Activated CD4-positive, alpha-beta T cell treated with anti-CD3 and anti-CD28 coated beads, Interleukin-2, Interleukin-4, amounts not matched to agents 100 ng/mL and 50 ng/mL, durations not matched to agents 16 hours and 8 hours (primary cell): ENCODE measurements around the gene GABBR2.

Source experiments
- DNase-seq: peaks from one replicate; pipeline ENCODE4 v3.0.0-alpha.2; 2020; ENCODE audit warnings: low spot score

The GABBR2 gene

DNA sequence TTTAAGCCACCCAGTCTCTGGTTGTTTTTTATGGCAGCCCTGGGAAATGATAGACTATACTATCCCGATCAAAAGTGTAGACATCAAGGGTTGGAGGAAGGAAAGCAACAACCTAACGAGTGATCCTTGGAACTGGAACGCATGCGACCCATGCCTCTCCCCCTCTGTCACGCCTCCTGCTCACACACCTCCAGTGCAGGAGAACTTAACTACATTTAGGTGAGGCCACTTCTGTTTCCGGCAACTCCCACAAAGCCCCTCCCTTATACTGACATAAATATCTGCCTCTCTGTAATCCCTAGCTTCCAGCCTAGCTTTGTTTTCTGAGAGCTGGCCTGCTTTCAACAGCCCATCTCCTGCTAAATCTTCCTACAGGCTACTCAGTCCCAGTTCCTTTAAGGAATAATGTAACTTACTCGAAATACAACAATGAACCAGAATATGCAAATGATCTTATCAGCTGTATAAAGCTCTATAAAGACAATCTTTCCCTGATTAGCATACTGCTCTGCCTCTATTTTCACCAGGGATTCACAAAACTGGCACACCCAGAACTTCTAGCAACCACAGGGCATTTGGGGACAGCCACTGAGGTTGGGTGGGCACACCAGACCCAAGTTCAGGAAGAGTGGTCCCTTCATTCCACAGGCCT lies 73.9 kb downstream of the GABBR2 start:
- no peak for DNase-seq

DNA sequence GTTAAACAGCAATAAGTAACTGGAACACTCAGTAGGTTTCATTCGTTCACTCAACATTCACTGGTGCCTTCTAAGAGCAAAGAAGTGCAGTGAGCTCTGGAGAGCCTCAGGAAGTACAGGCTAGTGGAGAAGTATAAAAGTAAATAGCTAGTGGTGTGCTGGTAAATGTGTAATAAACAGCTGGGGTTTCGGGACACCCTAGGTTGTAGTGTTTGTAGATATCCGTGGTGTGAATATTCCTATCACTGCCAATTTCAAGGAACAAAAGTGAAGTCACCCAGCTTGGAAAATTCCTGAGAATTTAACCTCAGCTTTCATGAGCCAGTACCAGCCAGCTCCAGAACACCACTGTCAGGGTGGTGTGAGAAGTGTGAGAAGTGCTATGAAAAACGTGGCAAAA lies 75.9 kb downstream of the GABBR2 start:
- DNase-seq: no peak

DNA sequence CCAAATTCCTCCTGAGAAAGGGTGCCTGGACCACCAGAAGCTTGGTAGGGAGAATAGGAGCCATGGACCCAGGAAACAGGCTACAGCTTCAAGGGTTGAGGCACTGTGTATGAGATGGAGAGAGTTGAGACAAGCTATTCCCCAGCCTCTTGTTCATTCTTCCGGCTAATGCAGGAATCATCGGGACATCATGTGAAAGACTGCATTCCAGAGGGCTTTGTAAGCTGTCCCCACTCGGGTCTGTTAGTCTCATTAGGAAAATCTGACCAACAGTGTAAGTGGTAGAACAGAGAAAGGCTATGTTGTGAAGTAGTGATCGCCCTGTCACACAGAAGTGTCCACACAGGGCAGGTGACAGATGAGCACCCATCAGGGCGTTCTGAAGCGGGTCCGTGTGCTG lies 81.4 kb downstream of the GABBR2 start:
- no peak for DNase-seq

DNA sequence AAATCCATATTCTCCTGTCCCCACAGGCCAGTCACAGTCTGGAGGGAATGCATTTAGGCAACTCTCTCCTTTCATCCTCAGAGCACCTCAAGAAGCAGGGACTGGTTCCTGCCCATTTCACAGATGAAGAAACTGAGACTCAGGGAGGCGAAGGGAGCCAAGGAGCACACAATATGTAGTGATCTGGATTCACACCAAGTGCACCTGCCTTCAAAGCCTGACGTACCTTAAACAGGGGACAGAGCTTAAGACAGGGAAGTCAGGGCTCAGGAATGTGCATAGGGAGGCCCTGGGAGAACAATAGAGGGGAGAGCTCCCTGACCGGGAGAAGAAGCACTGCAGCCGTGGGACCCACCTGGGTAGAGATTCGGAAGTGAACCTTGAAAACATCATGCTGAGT lies 83.0 kb downstream of the GABBR2 start:
- DNase-seq: no peak

DNA sequence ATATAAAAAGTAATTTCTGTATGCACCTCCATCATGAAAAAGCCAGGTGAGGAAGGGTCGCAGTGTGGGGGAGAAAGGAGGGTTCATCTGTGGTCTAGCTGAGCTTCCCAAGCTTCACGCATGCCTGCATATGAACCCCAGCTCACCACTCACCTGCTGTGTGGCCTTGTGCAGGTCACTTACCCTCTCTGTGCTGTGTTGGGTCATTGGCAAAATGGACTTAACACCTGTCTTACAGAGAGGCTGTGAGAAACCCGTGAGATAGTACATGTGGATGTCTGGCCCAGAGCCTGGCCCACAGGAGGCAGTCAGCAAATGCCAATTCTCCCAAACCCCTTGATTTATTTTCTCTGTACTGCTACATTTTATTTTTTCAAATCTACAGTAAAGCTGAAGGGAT lies 88.9 kb downstream of the GABBR2 start:
- DNase-seq: no peak

DNA sequence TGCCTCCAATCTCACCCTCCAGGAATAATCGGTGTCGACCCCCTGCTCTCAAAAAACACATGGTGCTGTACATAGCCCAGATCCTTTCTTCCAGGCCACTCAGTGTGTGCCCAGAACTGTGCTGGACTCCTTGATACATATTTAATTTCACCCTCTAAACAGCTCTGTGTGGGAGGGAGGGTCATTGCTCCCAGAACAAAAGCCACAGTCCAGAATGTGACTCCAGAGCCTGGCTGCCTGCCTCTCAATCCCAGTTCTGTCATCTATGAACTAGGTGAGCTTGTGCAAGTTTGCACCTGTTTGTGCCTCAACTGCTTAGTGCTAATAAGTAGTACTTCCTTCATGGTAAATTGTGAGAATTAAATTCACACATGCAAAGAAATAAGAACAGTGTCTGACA lies 93.1 kb downstream of the GABBR2 start:
- no peak for DNase-seq

DNA sequence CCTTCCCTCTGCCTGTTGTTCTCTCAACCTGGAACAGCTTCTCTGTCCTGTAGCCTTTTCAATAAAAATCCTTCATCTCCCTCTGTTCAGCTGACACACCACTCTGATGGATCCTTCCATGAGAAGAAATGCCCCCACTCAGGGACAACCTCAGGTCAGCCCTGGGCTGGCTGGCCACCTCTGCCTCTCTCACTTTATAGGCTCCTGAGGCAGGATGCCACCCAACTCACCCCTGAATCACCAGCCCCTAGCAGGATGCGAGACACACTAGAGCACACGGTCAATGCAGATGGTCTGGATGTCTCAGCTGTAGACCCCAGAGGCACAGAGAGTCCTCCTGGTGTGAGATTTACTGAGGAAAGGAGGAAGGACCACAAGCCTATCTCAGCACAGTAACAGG lies 93.8 kb downstream of the GABBR2 start:
- DNase-seq: no peak

DNA sequence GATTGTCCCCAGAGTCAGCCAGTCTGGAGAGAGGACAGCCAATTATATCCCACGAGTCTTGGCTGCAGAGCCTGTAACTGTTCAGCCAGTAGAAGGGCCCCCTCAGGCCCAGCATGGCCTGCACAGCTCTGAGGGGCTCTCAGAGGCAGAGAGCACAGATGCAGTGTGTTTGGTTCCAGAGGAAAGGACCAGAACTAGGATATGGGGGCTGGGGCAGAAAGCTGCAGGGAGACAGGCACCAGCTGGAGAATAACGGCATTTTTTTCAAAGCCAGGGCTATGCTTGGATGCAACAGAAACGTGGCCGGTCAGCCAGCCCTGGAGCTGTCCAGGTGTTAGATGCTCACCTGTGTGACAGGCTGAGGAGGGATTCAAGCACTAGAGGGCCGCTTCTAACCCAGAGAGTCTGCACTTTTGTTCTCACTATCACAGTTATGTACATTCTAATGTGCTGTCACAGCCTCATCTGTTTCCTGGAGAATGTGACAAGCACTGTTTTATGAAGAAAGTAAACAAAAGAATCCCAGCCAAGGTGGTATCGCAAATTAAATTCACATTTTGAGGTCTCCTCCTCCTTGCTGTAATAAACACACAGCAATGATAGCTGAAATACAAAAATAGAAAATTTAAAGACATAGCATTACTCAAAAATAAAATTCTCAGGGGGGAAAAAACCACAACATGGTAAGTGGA lies 96.5 kb downstream of the GABBR2 start:
- no peak for DNase-seq

DNA sequence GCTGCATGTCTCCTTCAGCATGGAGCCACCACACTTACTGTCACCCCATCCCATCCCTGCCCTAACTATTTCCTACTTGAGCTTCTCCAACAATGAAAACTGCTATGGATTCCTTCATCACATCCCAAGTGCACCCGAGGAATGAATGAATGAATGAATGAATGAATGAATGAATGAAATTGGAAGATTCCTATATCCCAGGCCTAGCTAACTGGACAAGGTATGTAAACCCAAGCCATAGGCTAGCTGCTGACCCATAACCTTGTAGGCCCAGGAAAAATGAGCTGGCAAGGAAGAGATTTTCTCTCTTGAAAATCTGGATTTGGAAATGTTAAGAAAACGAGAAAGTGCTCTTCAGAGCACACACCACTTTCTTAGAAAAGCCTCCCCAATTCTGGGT lies 97.4 kb downstream of the GABBR2 start:
- no peak for DNase-seq

DNA sequence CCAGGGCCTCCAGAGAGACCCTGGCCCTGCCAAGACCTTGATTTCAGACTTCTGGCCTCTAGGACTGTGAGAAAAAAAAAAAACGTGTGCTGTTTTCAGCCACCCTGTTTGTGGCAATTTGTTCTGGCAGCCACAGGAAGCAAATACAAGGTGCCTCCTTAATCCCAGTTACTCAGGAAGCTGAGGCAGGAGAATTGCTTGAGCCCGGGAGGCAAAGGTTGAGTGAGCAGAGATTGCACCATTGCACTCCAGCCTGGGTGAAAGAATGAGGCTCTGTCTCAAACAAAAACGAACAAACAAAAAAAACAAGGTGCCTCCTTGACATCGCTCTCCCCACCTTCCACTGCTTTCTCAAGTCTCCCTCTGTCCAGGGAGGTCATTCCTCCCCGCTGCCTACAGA lies 98.0 kb downstream of the GABBR2 start:
- DNase-seq: no peak

DNA sequence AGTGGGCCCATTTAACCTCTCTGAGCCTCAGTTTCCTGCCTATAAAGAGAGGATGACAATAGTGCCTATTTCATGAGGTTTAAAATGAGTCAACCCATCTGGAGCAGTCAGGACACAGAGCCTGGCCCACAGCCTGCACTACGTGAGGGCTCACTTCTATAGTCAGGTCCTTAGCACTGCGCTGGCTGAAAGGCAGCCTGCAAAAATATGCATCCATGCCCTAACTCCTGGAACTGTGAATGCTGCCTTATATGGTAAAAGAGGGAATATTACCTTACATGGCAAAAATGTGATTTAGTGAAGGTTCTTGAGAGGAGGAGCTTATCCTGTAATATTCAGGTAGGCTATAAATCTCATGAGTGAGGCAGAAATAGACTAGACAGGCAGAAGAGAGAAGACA lies 98.5 kb downstream of the GABBR2 start:
- no peak for DNase-seq

DNA sequence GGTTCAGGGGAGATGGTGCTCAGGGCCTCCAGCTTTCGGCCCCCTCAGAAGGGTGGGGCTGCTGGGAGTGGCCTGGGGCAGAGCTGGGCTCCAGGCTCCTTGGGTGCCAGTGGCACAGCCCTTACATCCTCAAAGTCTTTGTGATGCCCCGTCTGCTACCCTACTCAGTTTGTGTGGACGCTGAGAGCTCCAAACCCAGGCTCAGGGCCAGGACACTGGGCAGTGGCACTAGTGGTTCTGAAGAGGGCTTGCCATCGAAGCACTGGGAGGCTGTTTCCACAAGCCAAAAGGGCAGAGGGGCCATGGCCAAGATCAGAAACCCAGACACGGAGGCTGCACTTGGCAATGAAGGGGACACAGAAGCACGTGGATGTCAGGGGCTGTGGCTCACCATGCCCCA lies 99.1 kb downstream of the GABBR2 start:
- no peak for DNase-seq

DNA sequence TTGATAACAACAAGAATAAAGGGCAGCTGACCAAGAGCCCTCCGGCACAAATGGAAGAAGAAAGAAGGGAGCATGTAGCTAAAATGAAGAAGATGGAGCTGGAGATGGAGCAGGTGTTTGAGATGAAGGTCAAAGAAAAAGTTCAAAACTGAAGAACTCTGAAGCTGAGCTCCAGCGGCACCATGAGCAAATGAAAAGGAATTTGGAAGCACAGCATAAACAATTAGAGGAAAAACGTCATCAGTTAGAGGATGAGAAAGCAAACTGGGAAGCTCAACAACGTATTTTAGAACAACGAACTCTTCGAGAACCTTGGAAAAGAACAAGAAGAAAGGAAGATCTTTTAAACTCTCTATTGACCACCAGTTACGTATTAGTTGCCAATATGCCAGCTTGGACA lies 100.9 kb downstream of the GABBR2 start:
- no peak for DNase-seq

DNA sequence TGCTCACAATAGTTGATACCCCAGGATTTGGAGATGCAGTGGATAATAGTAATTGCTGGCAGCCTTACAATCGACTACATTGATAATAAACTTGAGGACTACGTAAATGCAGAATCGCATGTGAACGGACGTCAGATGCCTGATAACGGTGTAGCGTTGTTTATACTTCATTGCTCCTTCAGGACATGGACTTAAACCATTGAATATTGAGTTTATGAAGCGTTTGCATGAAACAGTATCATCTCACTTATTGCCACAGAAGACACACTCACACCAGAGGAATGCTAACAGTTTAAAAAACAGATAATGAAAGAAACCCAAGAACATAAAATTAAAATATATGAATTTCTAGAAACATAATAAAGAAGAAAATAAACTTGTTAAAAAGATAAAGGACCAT lies 101.6 kb downstream of the GABBR2 start:
- no peak for DNase-seq

DNA sequence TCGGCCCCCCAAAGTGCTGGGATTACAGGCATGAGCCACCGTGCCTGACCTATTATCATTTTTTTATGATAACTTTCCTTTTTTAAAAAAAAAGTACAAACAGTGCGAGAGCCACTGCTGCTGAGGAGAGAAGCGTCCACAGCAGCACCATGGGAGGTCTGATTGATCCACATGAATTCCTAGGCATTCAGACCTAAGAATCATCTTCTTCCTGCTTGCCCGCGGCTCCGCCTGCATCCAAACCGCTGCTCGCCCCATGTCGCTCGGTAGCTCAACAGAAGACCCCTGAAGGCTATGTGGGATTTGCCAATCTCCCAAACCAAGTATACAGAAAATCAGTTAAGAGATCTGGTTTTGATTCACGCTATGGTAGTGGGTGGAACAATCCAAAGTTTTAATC lies 102.0 kb downstream of the GABBR2 start:
- no peak for DNase-seq

DNA sequence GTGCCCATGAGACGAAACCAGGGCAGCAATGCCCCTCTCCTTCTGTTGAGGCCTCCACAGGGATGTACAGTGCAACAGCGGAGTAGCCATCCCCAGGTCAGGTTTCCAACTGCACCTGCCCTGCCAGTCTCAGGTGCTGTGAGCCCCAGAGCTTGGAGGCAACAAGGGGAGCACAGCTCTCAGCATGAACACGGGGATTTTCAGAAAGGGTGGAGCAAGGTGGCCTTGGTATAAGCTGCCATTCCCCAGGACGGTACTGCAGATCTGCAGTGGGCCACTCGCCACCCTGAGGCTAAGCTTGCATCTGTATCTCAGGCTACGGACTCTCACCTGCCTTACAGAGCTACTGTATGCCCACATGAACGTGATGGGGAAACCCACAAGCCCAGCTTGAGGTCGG lies 103.6 kb downstream of the GABBR2 start:
- DNase-seq: no peak

DNA sequence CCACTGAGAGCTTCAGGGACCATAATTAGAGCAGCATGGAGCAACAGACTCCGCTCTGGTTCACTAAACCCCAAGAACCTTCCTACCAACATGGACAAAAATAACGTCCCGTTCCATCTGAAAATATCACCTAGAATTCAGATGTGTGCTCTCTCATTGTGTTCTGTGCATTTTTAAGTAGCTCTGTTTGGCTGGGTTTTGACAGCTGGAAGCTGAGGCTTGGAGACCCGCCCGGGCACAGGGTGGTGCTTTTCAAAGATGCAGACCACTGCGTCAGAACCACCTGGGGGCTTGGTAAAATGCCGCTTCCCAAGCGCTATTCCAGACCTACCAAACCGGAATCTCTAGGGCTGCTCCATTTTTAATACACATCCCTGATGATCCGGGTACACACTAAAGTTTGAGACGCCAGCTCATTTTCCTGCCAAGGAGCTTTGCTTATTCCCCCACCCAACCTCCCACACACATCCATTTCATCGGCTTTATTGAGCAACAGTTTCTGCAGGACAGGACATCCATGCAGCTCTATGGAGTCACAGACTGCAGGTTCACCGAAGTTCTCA lies 104.8 kb downstream of the GABBR2 start:
- DNase-seq: no peak

DNA sequence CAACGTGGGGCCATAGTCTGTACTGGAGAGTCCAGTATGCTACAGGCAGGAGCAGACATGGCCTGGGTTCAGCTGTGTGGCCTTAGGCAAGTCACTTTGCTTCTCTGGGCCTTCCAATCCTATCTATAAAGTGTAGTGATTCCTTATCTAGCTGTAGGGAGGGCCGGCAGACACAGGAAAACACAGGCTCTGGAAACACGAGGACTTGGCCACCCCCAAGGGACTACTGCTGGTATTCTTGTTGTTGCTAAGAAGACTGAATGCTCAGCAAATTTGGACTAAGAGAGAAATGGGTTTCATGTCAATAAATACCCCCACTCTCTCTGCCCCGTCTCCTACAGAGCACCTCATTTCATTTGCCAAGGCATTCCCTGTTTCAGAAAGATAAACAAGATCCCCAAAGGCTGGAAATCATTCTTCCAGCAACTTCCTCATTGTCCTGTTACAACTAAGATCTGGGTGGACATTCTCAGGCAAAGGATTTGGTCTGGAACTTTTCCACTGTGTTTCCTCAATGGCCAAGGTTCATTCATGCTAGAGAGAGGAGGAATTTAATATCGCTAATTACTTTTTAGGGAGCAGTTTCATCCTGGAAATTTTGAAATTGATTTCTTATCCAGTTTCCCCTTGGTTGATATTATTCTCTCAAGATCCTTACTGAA lies 105.8 kb downstream of the GABBR2 start:
- no peak for DNase-seq

DNA sequence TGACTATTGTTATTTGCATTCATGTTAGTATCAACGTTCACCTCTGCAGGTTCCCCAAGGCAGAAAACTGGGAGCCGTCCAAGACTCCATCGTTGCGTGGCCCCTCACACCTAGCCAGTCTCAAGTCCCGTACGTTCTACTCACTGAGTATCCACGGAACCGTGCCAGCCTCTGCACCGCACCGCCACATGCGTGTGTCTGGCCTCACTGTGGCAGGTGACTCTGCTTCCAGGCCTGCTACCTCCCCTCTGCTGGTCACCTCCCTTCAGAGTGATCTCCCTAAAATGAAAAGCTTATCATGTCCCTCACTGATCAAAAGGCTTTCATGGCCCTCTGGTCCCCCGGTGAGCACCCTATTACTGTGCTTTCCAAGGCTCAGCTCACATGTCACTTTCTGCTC lies 108.1 kb downstream of the GABBR2 start:
- no peak for DNase-seq

DNA sequence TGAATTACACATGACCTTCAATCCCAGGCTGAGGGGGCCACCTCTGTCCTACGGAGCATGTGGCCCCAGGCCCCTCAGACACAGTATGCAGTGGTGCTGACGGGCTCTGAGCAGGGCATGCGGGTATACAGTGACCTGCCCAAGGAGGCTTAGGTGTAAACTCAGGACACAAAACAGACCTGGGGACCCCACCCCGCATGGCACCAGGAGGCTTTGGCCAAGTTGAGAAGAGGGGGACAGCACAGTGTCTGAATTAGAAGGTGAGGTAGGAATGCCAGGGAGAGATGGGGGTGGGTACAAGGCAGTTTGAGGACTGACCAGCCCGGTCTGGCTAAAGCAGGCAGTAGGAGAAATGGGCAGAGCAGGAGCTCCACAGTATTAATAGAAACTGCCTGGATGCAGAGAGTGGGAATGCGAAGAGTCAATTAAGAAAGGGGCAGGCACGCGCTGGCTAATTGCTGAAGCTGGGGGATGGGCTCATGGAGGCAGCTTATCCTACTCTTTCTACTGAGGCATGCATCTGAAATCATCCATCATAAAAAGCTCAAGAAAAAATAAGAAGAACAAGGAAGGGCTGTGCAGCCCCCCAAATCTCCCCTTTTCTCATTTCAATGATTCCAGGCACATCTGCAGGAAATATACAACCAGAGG lies 109.0 kb downstream of the GABBR2 start:
- DNase-seq: no peak

DNA sequence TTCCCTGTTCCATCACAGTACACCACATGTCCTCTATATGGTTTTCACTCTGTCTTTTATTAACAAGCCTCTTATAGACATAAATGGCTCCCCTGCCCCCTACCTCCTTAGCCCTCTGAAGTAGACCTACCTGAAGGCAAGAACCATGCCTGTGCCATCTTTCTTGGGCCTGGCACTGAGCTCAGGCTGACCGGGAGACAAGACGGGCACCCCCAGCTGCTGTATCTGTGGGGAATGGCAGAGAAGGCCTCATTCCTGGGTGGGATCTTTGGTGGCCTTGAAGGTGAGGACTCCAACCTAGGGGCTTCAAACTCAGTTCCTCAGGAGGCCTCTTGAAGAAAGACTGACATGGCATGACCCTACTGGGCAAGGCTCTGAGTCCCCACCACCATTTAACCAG lies 109.9 kb downstream of the GABBR2 start:
- no peak for DNase-seq

DNA sequence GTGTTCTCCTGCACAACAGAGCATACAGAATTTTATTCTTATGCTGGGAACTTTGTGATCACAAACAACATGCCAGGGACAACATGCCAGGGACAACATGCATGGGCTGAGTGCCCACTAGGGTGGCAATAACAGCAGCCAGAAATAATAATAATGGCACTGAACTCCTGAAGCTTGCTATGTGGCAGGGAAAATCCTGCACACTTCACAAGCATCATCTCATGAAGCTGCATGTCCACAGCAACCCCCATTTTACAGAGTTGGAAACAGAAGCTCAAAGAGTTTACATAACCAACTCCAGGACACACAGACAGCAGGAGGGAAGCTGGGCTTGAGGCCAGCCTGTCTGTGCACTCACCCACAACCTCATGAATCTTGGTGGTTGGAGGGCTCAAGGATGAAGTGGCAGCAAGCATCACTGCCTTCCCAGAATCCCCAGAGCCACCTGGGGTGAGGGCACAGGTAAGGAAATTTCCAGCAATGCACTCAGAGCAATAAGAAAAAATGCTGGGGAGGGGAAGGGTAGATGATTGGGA lies 111.4 kb downstream of the GABBR2 start:
- no peak for DNase-seq

DNA sequence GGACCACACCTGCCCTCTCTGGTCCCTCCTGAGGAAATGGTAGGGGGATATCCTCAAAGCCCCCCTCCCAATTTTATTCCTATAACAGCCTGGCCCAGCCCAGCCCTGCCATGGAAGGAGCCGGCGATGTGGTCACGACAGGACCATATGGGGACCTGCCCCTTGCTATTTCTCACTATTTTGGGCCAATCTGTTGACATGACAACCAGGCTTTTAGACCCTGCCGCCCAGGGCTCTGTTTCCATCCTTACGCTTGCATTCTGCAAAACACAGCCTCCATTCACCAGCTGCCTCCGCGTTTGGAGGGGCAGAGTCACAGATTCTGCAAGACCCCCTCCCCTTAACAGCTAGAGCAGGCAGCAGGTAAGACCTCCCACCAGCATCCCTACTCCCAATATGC lies 112.2 kb downstream of the GABBR2 start:
- DNase-seq: no peak
